HepG2 (cell line): Measurements from ENCODE around the gene CMIP. TPM values are rescaled to one million over a fixed set of nuclear protein-coding genes. Genes with fewer than 3 reads are reported as not detected.

Source experiments
- AKAP8 ChIP-seq: sonication (generic); formaldehyde crosslinking; IDR thresholded peaks from 2 replicates; pipeline ENCODE4 v1.5.1; 2020; ENCODE audit warnings: mild to moderate bottlenecking, missing genetic modification reagents
- ARID5B ChIP-seq: IDR thresholded peaks from 2 replicates; pipeline ENCODE4 v1.4.0; 2020; ENCODE audit warnings: mild to moderate bottlenecking, missing genetic modification reagents
- CBFB ChIP-seq: sonication (generic); formaldehyde crosslinking; IDR thresholded peaks from 2 replicates; pipeline ENCODE4 v1.4.0; 2020; ENCODE audit warnings: missing genetic modification reagents
- FOSL2 ChIP-seq: sonication (generic); formaldehyde crosslinking; IDR thresholded peaks from 2 replicates; pipeline ENCODE4 v1.4.0; 2020; ENCODE audit warnings: missing genetic modification reagents
- FOXP1 ChIP-seq, 2 experiments: fragments of 450-650 bp in 1 of 2; IDR thresholded peaks; 2 replicates each; pipeline ENCODE4 v1.6.1; 2017 to 2018; ENCODE audit warnings: antibody characterized with exemption in 1 of 2
- HIVEP1 ChIP-seq: sonication (generic); formaldehyde crosslinking; IDR thresholded peaks from 2 replicates; pipeline ENCODE4 v1.4.0; 2020; ENCODE audit warnings: mild to moderate bottlenecking, missing genetic modification reagents
- KDM5A ChIP-seq: fragments of 200-600 bp; sonication (generic); IDR thresholded peaks from 2 replicates; pipeline ENCODE4 v1.7.0; 2018; ENCODE audit warnings: antibody characterized with exemption, mild to moderate bottlenecking, low read length, borderline replicate concordance
- MED1 ChIP-seq: sonication (generic); formaldehyde crosslinking; IDR thresholded peaks from 2 replicates; pipeline ENCODE4 v1.4.0; 2020; ENCODE audit warnings: missing genetic modification reagents
- MNT ChIP-seq: fragments of 450-650 bp; IDR thresholded peaks from 2 replicates; pipeline ENCODE4 v1.6.1; 2016
- MYNN ChIP-seq: sonication (generic); formaldehyde crosslinking; IDR thresholded peaks from 2 replicates; pipeline ENCODE4 v1.4.0; 2020; ENCODE audit warnings: mild to moderate bottlenecking, low read depth, missing genetic modification reagents
- NCOA1 ChIP-seq: sonication (generic); formaldehyde crosslinking; IDR thresholded peaks from 2 replicates; pipeline ENCODE4 v1.9.0; 2021; ENCODE audit warnings: missing genetic modification reagents
- NKX3-1 ChIP-seq: sonication (generic); formaldehyde crosslinking; IDR thresholded peaks from 2 replicates; pipeline ENCODE4 v1.5.0; 2020; ENCODE audit warnings: missing genetic modification reagents
- PHF8 ChIP-seq: sonication (generic); formaldehyde crosslinking; IDR thresholded peaks from 2 replicates; pipeline ENCODE4 v1.5.0; 2020; ENCODE audit warnings: missing genetic modification reagents
- RBFOX2 ChIP-seq: fragments of 200-400 bp; formaldehyde crosslinking; IDR thresholded peaks from 2 replicates; pipeline ENCODE4 v1.6.1; 2017; ENCODE audit warnings: low read depth, mild to moderate bottlenecking, low read length
- SAP130 ChIP-seq: IDR thresholded peaks from 2 replicates; pipeline ENCODE4 v1.6.1; 2016; ENCODE audit warnings: low read depth
- TMF1 ChIP-seq: sonication (generic); formaldehyde crosslinking; IDR thresholded peaks from 2 replicates; pipeline ENCODE4 v1.8.1; 2022; ENCODE audit warnings: low read depth, missing genetic modification reagents
- YEATS4 ChIP-seq: sonication (generic); formaldehyde crosslinking; IDR thresholded peaks from 2 replicates; pipeline ENCODE4 v1.4.0; 2020; ENCODE audit warnings: missing genetic modification reagents, borderline replicate concordance
- ZNF609 ChIP-seq: sonication (generic); formaldehyde crosslinking; IDR thresholded peaks from 2 replicates; pipeline ENCODE4 v1.4.0; 2020; ENCODE audit warnings: mild to moderate bottlenecking, missing genetic modification reagents, borderline replicate concordance
- ZNF788 ChIP-seq: sonication (generic); formaldehyde crosslinking; IDR thresholded peaks from 2 replicates; pipeline ENCODE4 v1.5.0; 2020; ENCODE audit warnings: mild to moderate bottlenecking, missing genetic modification reagents, borderline replicate concordance
- polyA plus RNA-seq, 8 experiments: library from polyadenylated mRNA; depleted of rRNA in 3 of 8; stranded (reverse) in 7 of 8; unstranded in 1 of 8; fragments of >200 nt; fragmentation: Illumina TruSeq in 4 of 8; extraction: Trizol in 4 of 8; gene quantifications; 2 replicates each; pipeline versions ENCODE4 v1.2.1 to v1.2.3, GENCODE V29; 2011 to 2016; ENCODE audit warnings: low read depth in 4 of 8, missing spikeins in 1 of 8, mixed read lengths in 1 of 8; ENCODE audit not compliant: insufficient read depth in 1 of 8
- total RNA-seq, 5 experiments: library from RNA; depleted of rRNA; stranded (reverse); fragments of >200 nt; fragmentation: Illumina TruSeq; extraction: Trizol; gene quantifications; 2 replicates each; pipeline ENCODE4 v1.2.3, GENCODE V29; 2016; ENCODE audit warnings: low read depth in 1 of 5

Gene CMIP
- total and polyA plus RNA-seq, 2 of the 13 experiments (the other 11 are each of a cell fraction or from before 2014, with no cell fraction given), result 10.9 to 18.1 TPM

- TF ChIP-seq MNT (no peak), FOSL2 (peak; percentile 68), MYNN (CRISPR knock-in tag) (peak; percentile 72; the same call in 1 of the 2 replicates), RBFOX2 (peak; percentile 18; the same call in 1 of the 2 replicates), ZNF788 (CRISPR knock-in tag) (peak; percentile 43; the same call in 1 of the 2 replicates), TMF1 (CRISPR knock-in tag) (no peak), NKX3-1 (CRISPR knock-in tag) (no peak), FOXP1 (IDR thresholded peaks at IDR 0.05) (no peak), FOXP1 (CRISPR knock-in tag; IDR thresholded peaks at IDR 0.05) (peak; percentile 13; the same call in 1 of the 2 replicates), CBFB (CRISPR knock-in tag) (no peak), YEATS4 (CRISPR knock-in tag) (0 out of 2 replicates have a peak, but pooled peaks have one; percentile 17), ZNF609 (no peak; the same call in 1 of the 2 replicates), ARID5B (CRISPR knock-in tag) (peak; percentile 41; the same call in 1 of the 2 replicates), AKAP8 (CRISPR knock-in tag) (no peak; the same call in 1 of the 2 replicates), PHF8 (CRISPR knock-in tag) (peak; percentile 38; the same call in 1 of the 2 replicates), NCOA1 (CRISPR knock-in tag) (no peak), KDM5A (peak; percentile 36; the same call in 1 of the 2 replicates), SAP130 (CRISPR knock-in tag) (peak; percentile 69), HIVEP1 (CRISPR knock-in tag) (0 out of 2 replicates have a peak, but pooled peaks have one; percentile 17), MED1 (CRISPR knock-in tag) (peak; percentile 33; the same call in 1 of the 2 replicates)
Observed at GRCh38 chr16:81445966-81446906, 1.6 kb downstream of the CMIP start (continued).
